ENCODE results near the gene FGD5. TPM values are rescaled to one million over a fixed set of nuclear protein-coding genes. Genes with fewer than 3 reads are reported as not detected.

FGD5 gene
- polyA plus RNA-seq, 3 donors: 0.03 TPM; not detected in 2

GRCh38 chr3:14788644-14789043, 30.1 kb upstream of the FGD5 start:
- Histone ChIP-seq H4K20me1 (ENCODE audit: insufficient read depth, low read length) (no peaks in the 10 kb centered on the region), H2AFZ (ENCODE audit: insufficient read depth, low read depth, low read length, poor library complexity, severe bottlenecking) (no peak overlapping the region), H3K4me2 (replicated peaks; ENCODE audit: extremely low read depth, low read length, poor library complexity, severe bottlenecking) (no peak overlapping the region), H3K27ac (ENCODE audit: low read depth in 1 of 2, low read length in 2 of 2) (no peak overlapping the region), H3K36me3 (replicated peaks in 1 of 2; ENCODE audit: control insufficient read depth in 1 of 2, insufficient read depth in 2 of 2, low read length in 2 of 2) (no peaks in the 10 kb centered on the region), H3K79me2 (ENCODE audit: insufficient read depth, low read length) (no peaks in the 10 kb centered on the region), H3K27me3 (ENCODE audit: control insufficient read depth in 2 of 2, insufficient read depth in 2 of 2, low read length in 2 of 2) (peaks cover 0 to 2% of the 10 kb centered on the region in 2 donors), H3K9me3 (replicated peaks in 1 of 2; ENCODE audit: control insufficient read depth in 1 of 2, insufficient read depth in 1 of 2, low read length in 2 of 2) (no peaks in the 10 kb centered on the region), H3K9ac (ENCODE audit: insufficient read depth, low read length, poor library complexity, severe bottlenecking) (no peak overlapping the region), H3K4me1 (ENCODE audit: control insufficient read depth in 1 of 2, insufficient read depth in 2 of 2, low read length in 2 of 2) (no peaks in the 10 kb centered on the region), H3K4me3 (replicated peaks in 1 of 3; ENCODE audit: low read depth in 2 of 3, low read length in 3 of 3) (no peak overlapping the region)
- Mint-ChIP-seq H3K36me3 (no peaks in the 10 kb centered on the region), H3K4me1 (peaks cover 2% of the 10 kb centered on the region), H3K4me3 (no peak overlapping the region), H3K27me3 (ENCODE audit: low read depth in 3 of 3) (peaks cover 4 to 10% (median 6%) of the 10 kb centered on the region in 3 donors), H3K27ac (no peak overlapping the region), H3K9me3 (peaks cover 0 to 2% (median 0%) of the 10 kb centered on the region in 7 donors)
- no peak for TF ChIP-seq CTCF (IDR thresholded peaks at IDR 0.05)
- intact Hi-C loops (cut with micrococcal nuclease): no loop called here
- WGBS (ENCODE audit: insufficient coverage): 100% methylated on average over 6 of the region's 7 CpGs
- DNase-seq: no peak

GRCh38 chr3:14789221-14789620, 29.5 kb upstream of the FGD5 start:
- peaks cover 0 to 2% of the 10 kb centered on the region in 2 donors for H3K27me3 ChIP-seq (ENCODE audit: control insufficient read depth in 2 of 2, insufficient read depth in 2 of 2, low read length in 2 of 2)
- H4K20me1 ChIP-seq (ENCODE audit: insufficient read depth, low read length): no peaks in the 10 kb centered on the region
- H3K79me2 ChIP-seq (ENCODE audit: insufficient read depth, low read length): no peaks in the 10 kb centered on the region
- no peak for DNase-seq
- H2AFZ ChIP-seq (ENCODE audit: insufficient read depth, low read depth, low read length, poor library complexity, severe bottlenecking): no peak overlapping the region
- Mint-ChIP-seq H3K4me1 (peaks cover 2% of the 10 kb centered on the region), H3K4me3 (peak overlapping the region in 1 of 2 donors; percentile 70), H3K27me3 (ENCODE audit: low read depth in 3 of 3) (peaks cover 4 to 12% (median 6%) of the 10 kb centered on the region in 3 donors), H3K27ac (no peak overlapping the region), H3K9me3 (peaks cover 0 to 3% (median 0%) of the 10 kb centered on the region in 7 donors), H3K36me3 (no peaks in the 10 kb centered on the region)
- H3K4me2 ChIP-seq (replicated peaks; ENCODE audit: extremely low read depth, low read length, poor library complexity, severe bottlenecking): no peak overlapping the region
- no peaks in the 10 kb centered on the region for H3K4me1 ChIP-seq (ENCODE audit: control insufficient read depth in 1 of 2, insufficient read depth in 2 of 2, low read length in 2 of 2)
- H3K27ac ChIP-seq (ENCODE audit: low read depth in 1 of 2, low read length in 2 of 2): no peak overlapping the region
- H3K36me3 ChIP-seq (replicated peaks in 1 of 2; ENCODE audit: control insufficient read depth in 1 of 2, insufficient read depth in 2 of 2, low read length in 2 of 2): no peaks in the 10 kb centered on the region
- intact Hi-C loops (cut with micrococcal nuclease): no loop called here
- H3K9me3 ChIP-seq (replicated peaks in 1 of 2; ENCODE audit: control insufficient read depth in 1 of 2, insufficient read depth in 1 of 2, low read length in 2 of 2): no peaks in the 10 kb centered on the region
- no peak for TF ChIP-seq CTCF (IDR thresholded peaks at IDR 0.05)
- 73% methylated on average over 4 of the region's 5 CpGs for WGBS (ENCODE audit: insufficient coverage)
- H3K9ac ChIP-seq (ENCODE audit: insufficient read depth, low read length, poor library complexity, severe bottlenecking): no peak overlapping the region
- H3K4me3 ChIP-seq (replicated peaks in 1 of 3; ENCODE audit: low read depth in 2 of 3, low read length in 3 of 3): no peak overlapping the region
